ENCODE measurements around the gene RDH14. TPM values are rescaled to one million over a fixed set of nuclear protein-coding genes. Genes with fewer than 3 reads are reported as not detected.

RDH14 gene
- polyA plus RNA-seq, 1 donor (not counting 4 experiments of a cell fraction or from before 2014, with no cell fraction given): 29.6 TPM

- dilution Hi-C loops (cut with MboI; ENCODE audit: extremely low pct_ligation_motif_present, low sequenced_read_pairs): no loop called here
- no peak for TF ChIP-seq EZH2 (IDR thresholded peaks at IDR 0.05; ENCODE audit: low read length)
- no peak for TF ChIP-seq CTCF (optimal IDR thresholded peaks at IDR 0.05 in 1 of 3, IDR thresholded peaks at IDR 0.05 in 1 of 3, conservative IDR thresholded peaks at IDR 0.05 in 1 of 3; ENCODE audit: extremely low read depth in 1 of 3, insufficient read depth in 2 of 3, low read length in 3 of 3)
- Histone ChIP-seq H3K4me1 (ENCODE audit: control insufficient read depth, extremely low read depth, insufficient read depth, low read length) (no peaks in the 10 kb centered on the region), H3K4me3 (ENCODE audit: control insufficient read depth in 2 of 3, extremely low read depth in 1 of 3, insufficient read depth in 2 of 3, low read depth in 1 of 3, low read length in 3 of 3) (no peak overlapping the region), H3K9me3 (ENCODE audit: control insufficient read depth, low read depth, low read length) (no peaks in the 10 kb centered on the region), H3K27me3 (ENCODE audit: control insufficient read depth, extremely low read depth, insufficient read depth, low read length) (no peaks in the 10 kb centered on the region), H3K36me3 (ENCODE audit: control insufficient read depth in 2 of 2, extremely low read depth in 1 of 2, insufficient read depth in 2 of 2, low read length in 2 of 2) (no peaks in the 10 kb centered on the region), H2AFZ (ENCODE audit: control insufficient read depth, low read length) (no peak overlapping the region), H4K20me1 (ENCODE audit: control insufficient read depth, extremely low read depth, insufficient read depth, low read length) (no peaks in the 10 kb centered on the region), H3K79me2 (ENCODE audit: control insufficient read depth, insufficient read depth, low read length) (no peaks in the 10 kb centered on the region), H3K4me2 (ENCODE audit: control insufficient read depth, extremely low read depth, insufficient read depth, low read depth, low read length) (no peak overlapping the region), H3K9me1 (ENCODE audit: control insufficient read depth, extremely low read depth, insufficient read depth, low read length) (no peaks in the 10 kb centered on the region), H3K27ac (ENCODE audit: control insufficient read depth, insufficient read depth, low read length) (no peak overlapping the region), H3K9ac (ENCODE audit: control insufficient read depth, extremely low read depth, insufficient read depth, low read length) (no peak overlapping the region)
- DNase-seq (ENCODE audit: low read depth, low spot score) (no peak), FAIRE-seq (no peak)
Observed at GRCh38 chr2:18600255-18600613, 39.8 kb upstream of the RDH14 start.

GRCh38 chr2:18599509-18600254 lies 39.2 kb upstream of the RDH14 start:
- FAIRE-seq (no peak), DNase-seq (ENCODE audit: low read depth, low spot score) (no peak)
- Histone ChIP-seq H3K4me1 (ENCODE audit: control insufficient read depth, extremely low read depth, insufficient read depth, low read length) (no peaks in the 10 kb centered on the region), H3K36me3 (ENCODE audit: control insufficient read depth in 2 of 2, extremely low read depth in 1 of 2, insufficient read depth in 2 of 2, low read length in 2 of 2) (no peaks in the 10 kb centered on the region), H3K4me3 (ENCODE audit: control insufficient read depth in 2 of 3, extremely low read depth in 1 of 3, insufficient read depth in 2 of 3, low read depth in 1 of 3, low read length in 3 of 3) (no peak overlapping the region), H3K27me3 (ENCODE audit: control insufficient read depth, extremely low read depth, insufficient read depth, low read length) (no peaks in the 10 kb centered on the region), H3K9me1 (ENCODE audit: control insufficient read depth, extremely low read depth, insufficient read depth, low read length) (no peaks in the 10 kb centered on the region), H2AFZ (ENCODE audit: control insufficient read depth, low read length) (no peak overlapping the region), H3K9me3 (ENCODE audit: control insufficient read depth, low read depth, low read length) (no peaks in the 10 kb centered on the region), H3K9ac (ENCODE audit: control insufficient read depth, extremely low read depth, insufficient read depth, low read length) (no peak overlapping the region), H3K79me2 (ENCODE audit: control insufficient read depth, insufficient read depth, low read length) (no peaks in the 10 kb centered on the region), H3K4me2 (ENCODE audit: control insufficient read depth, extremely low read depth, insufficient read depth, low read depth, low read length) (no peak overlapping the region), H4K20me1 (ENCODE audit: control insufficient read depth, extremely low read depth, insufficient read depth, low read length) (no peaks in the 10 kb centered on the region), H3K27ac (ENCODE audit: control insufficient read depth, insufficient read depth, low read length) (no peak overlapping the region)
- TF ChIP-seq CTCF (optimal IDR thresholded peaks at IDR 0.05 in 1 of 3, IDR thresholded peaks at IDR 0.05 in 1 of 3, conservative IDR thresholded peaks at IDR 0.05 in 1 of 3; ENCODE audit: extremely low read depth in 1 of 3, insufficient read depth in 2 of 3, low read length in 3 of 3) (no peak), EZH2 (IDR thresholded peaks at IDR 0.05; ENCODE audit: low read length) (no peak)
- dilution Hi-C loops (cut with MboI; ENCODE audit: extremely low pct_ligation_motif_present, low sequenced_read_pairs): no loop called here
